H1 (cell line): ENCODE measurements around the gene SLC2A3. TPM values are rescaled to one million over a fixed set of nuclear protein-coding genes. Genes with fewer than 3 reads are reported as not detected.

Source experiments
- polyA plus RNA-seq, 7 experiments: library from polyadenylated mRNA; depleted of rRNA in 3 of 7; stranded (reverse) in 5 of 7; unstranded in 2 of 7; fragments of >200 nt in 5 of 7; fragments of 200-250 nt in 2 of 7; gene quantifications; 1 replicate in 5 of 7; 2 replicates in 1 of 7; 4 replicates in 1 of 7; pipeline versions ENCODE4 v1.2.1 to v1.2.3, GENCODE V29; 2011 to 2013; ENCODE audit warnings: missing spikeins in 2 of 7, mixed read lengths in 2 of 7
- total RNA-seq: library from RNA; stranded (reverse); fragmentation: NEBNext Ultra II Directional; extraction: Animal tissue kit (Norgen Biotek cat#: 25700); gene quantifications from 2 replicates; pipeline ENCODE4 v1.2.1, GENCODE V29; 2021
- TF ChIP-seq, protein P1 (sequence below): IDR thresholded peaks from 2 replicates; pipeline ENCODE4 v1.6.1; 2012; ENCODE audit warnings: inconsistent platforms

The SLC2A3 gene
- total and polyA plus RNA-seq, 2 of the 8 experiments (the other 6 are each of a cell fraction or from before 2014, with no cell fraction given): 417 to 688 TPM

DNA sequence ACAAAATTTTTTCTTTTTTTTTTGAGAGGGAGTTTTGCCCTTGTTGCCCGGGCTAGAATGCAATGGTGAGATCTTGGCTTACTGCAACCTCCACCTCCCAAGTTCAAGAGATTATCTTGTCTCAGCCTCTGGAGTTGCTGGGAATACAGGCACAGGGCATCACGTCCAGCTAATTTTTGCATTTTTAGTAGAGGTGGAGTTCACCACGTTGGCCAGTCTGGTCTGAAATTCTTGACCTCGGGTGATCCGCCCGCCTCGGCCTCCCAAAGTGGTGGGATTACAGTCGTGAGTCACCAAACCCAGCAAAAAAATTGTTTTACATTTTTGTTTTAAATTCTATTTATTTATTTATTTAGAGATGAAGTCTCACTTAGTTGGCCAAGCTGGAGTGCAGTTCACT, 58.6 kb downstream of the SLC2A3 start (continued):
- TF ChIP-seq, protein P1, sequence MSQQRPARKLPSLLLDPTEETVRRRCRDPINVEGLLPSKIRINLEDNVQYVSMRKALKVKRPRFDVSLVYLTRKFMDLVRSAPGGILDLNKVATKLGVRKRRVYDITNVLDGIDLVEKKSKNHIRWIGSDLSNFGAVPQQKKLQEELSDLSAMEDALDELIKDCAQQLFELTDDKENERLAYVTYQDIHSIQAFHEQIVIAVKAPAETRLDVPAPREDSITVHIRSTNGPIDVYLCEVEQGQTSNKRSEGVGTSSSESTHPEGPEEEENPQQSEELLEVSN: no peak
- TF ChIP-seq, all 59 proteins: peak for 0
